Pancreas (tissue), 10 donors: ENCODE data around the gene SLC38A3. TPM values are rescaled to one million over a fixed set of nuclear protein-coding genes. Genes with fewer than 3 reads are reported as not detected.

Experiments used
- ATAC-seq, 4 donors: fragments of 200-7000 bp; cut with Tn5 transposase; one replicate each; pipeline versions ENCODE4 v1.8.0 to v1.9.1; 2020; ENCODE audit warnings: mild to moderate bottlenecking in 4 of 4, moderate library complexity in 4 of 4
- DNase-seq, 6 donors: peaks; one replicate each; pipeline ENCODE4 v3.0.0-alpha.2; 2020
- FAIRE-seq: peaks from 2 replicates; lab custom pipeline; 2012; peaks lifted over from hg19 to GRCh38; lab: Jason Lieb, UNC
- H3K27ac ChIP-seq, 4 donors: fragments of 200-600 bp; sonication (generic); 1 replicate in 3 of 4; 2 replicates in 1 of 4; pipeline versions ENCODE4 v1.5.0 to v1.8.0; 2020
- H3K27me3 ChIP-seq, 4 donors: fragments of 200-600 bp; one replicate each; pipeline ENCODE4 v1.8.0; 2021
- H3K36me3 ChIP-seq, 3 donors: fragments of 200-600 bp; sonication (generic) in 1 of 3; one replicate each; pipeline versions ENCODE4 v1.5.0 to v1.8.0; 2020 to 2021
- H3K4me1 ChIP-seq, 3 donors: fragments of 200-600 bp; one replicate each; pipeline ENCODE4 v1.8.0; 2021
- H3K4me3 ChIP-seq, 4 donors: fragments of 200-600 bp; sonication (generic) in 2 of 4; one replicate each; pipeline versions ENCODE4 v1.5.0 to v1.8.0; 2020 to 2021
- H3K9me3 ChIP-seq, 4 donors: fragments of 200-600 bp; one replicate each; pipeline ENCODE4 v1.8.0; 2021
- WGBS, 2 donors: extraction: QIAGEN DNeasy Blood & Tissue Kit; methylation state at CpG; one replicate each; pipeline ENCODE4 v1.1.7; 2013; 5-methylcytosine and 5-hydroxymethylcytosine counted together
- intact Hi-C, 3 donors: fragments of 100-400 bp; cut with DNase I; formaldehyde crosslinking; loops; one replicate each; pipeline versions ENCODE4 v1.11.1 to v1.14.2; 2022
- polyA plus RNA-seq, 2 donors: library from polyadenylated mRNA; stranded (reverse); fragments of 200-250 nt; gene quantifications; one replicate each; pipeline ENCODE4 v1.2.3, GENCODE V29; 2013
- total RNA-seq, 6 donors: library from RNA; stranded (reverse); fragmentation: NEBNext Ultra II Directional in 4 of 6; extraction: Animal tissue kit (Norgen Biotek cat#: 25700) in 4 of 6; gene quantifications; one replicate each; pipeline versions ENCODE4 v1.2.1 to v1.2.4, GENCODE V29; 2021 to 2023
- TF ChIP-seq, protein P1 (sequence below), 4 donors: fragments of 200-600 bp; sonication (generic) in 3 of 4; IDR thresholded peaks; one replicate each; pipeline versions ENCODE4 v1.5.0 to v1.8.0; 2021; ENCODE audit warnings: antibody characterized with exemption in 4 of 4
- donor health status: healthy with polysubstance abuse.
- donor health status: DM: no; HTN: no; CAD: no; lungs with moderate emphysema.
- donor health status: DM: no; HTN: no; CAD: no.
- donor health status: control.
- donor health status: control.
- donor health status: Bipolar disorder and iron deficiency.
- donor health status: DM: yes; HTN: yes; CAD: no.
- donor health status: DM: no; HTN: no; CAD: no.
- donor health status: DM: no; HTN: no; CAD: no.
- donor health status: DM: yes; HTN: yes; CAD: no.

The SLC38A3 gene
- total and polyA plus RNA-seq, 8 donors, result 21.2 to 57.9 (median 38.0) TPM

DNA sequence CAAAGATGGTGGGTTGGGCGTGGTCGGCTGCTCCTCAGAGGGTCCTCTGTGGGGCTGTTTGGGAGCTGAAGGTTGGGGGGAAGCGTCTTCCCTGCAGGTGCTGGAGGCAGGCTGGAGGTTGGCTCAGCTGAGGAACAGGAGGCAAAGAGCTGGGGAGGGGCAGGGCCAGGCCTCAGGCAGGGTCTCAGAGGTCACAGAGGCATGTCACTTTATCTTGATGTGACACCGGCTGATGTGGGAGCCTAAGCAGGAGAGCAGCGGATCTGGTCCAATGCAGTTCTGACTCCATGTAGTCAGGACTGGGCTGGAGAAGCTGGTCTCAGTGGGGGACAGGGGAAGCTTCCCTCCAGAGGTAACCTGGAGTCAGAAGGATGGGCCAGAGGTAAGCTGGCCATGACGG, 21.3 kb upstream of the SLC38A3 start:
- FAIRE-seq (no peak), ATAC-seq (no peak), DNase-seq (no peak)
- Histone ChIP-seq H3K27me3 (no peaks in the 10 kb centered on the region), H3K27ac (no peak overlapping the region), H3K9me3 (no peaks in the 10 kb centered on the region), H3K4me3 (no peak overlapping the region), H3K36me3 (no peaks in the 10 kb centered on the region), H3K4me1 (peaks cover 0 to 18% (median 4%) of the 10 kb centered on the region in 3 donors)
- WGBS, 2 donors, result 81 to 89% methylated on average over 6 of the region's 6 CpGs
- intact Hi-C loops, result loop anchor here in 1 of 3 donors (10.0 kb wide), 1 partner anchor 59 kb away; no protein-coding TSS in a partner anchor
- TF ChIP-seq, protein P1, sequence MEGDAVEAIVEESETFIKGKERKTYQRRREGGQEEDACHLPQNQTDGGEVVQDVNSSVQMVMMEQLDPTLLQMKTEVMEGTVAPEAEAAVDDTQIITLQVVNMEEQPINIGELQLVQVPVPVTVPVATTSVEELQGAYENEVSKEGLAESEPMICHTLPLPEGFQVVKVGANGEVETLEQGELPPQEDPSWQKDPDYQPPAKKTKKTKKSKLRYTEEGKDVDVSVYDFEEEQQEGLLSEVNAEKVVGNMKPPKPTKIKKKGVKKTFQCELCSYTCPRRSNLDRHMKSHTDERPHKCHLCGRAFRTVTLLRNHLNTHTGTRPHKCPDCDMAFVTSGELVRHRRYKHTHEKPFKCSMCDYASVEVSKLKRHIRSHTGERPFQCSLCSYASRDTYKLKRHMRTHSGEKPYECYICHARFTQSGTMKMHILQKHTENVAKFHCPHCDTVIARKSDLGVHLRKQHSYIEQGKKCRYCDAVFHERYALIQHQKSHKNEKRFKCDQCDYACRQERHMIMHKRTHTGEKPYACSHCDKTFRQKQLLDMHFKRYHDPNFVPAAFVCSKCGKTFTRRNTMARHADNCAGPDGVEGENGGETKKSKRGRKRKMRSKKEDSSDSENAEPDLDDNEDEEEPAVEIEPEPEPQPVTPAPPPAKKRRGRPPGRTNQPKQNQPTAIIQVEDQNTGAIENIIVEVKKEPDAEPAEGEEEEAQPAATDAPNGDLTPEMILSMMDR (IDR thresholded peaks at IDR 0.05), result no peak

DNA sequence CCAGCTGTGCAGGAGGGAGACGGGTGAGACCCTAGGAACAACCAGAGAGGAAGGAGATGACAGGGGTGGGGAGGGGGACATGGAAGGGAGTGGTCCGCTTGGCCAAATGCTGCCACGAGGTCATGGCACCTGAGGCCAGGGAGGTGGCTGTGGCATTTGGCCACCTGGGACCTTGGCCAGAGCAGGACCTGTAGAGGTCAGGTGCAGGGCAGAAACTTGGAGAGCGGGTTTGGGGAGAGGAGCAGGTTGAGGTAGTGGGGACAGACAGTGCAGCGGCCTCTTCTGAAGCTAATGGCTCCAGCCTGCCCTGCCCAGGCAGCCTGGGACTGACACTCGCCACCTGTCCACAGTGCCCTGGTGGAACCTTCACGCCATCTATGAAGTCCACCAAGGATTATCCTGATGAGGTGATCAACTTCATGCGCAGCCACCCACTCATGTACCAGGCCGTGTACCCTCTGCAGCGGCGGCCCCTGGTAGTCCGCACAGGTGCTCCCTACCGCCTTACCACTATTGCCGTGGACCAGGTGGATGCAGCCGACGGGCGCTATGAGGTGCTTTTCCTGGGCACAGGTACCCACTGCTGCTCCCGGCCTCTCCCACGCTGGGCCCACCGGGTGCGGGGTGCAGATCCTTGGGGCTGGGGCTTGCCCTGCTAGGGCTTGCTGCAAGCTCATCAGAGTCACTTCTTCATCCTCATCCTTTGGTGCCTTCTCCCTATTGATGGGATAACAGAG, 20.7 kb upstream of the SLC38A3 start:
- H3K36me3 ChIP-seq, result no peaks in the 10 kb centered on the region
- 88 to 90% methylated on average over 20 to 21 of the region's 21 CpGs for WGBS, 2 donors
- peak in 1 of 6 donors; percentile 52 for DNase-seq
- H3K9me3 ChIP-seq, result no peaks in the 10 kb centered on the region
- no peak overlapping the region for H3K4me3 ChIP-seq
- no peak for ATAC-seq
- intact Hi-C loops, result loop anchor here in 1 of 3 donors (10.0 kb wide), 1 partner anchor 60 kb away; no protein-coding TSS in a partner anchor
- TF ChIP-seq, protein P1 (IDR thresholded peaks at IDR 0.05), result no peak
- H3K4me1 ChIP-seq, result peaks cover 0 to 12% (median 4%) of the 10 kb centered on the region in 3 donors
- FAIRE-seq, result no peak
- no peak overlapping the region for H3K27ac ChIP-seq
- no peaks in the 10 kb centered on the region for H3K27me3 ChIP-seq

DNA sequence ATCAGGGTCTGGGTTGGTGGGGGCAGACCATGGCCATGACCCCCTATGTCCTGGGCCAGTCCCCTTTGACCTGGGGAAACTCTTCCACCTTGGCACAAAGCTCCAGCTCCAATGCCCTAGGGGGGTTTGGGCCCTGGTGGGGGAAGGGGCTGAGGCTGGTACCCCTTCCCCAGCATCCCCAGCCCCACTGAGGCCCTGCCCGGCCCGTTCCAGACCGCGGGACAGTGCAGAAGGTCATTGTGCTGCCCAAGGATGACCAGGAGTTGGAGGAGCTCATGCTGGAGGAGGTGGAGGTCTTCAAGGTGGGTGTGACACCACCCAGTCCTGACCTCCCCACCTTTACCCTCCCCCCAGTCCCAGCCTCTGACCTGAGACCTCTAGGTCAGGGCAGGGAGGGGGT, 19.8 kb upstream of the SLC38A3 start:
- ATAC-seq (no peak), FAIRE-seq (no peak), DNase-seq (no peak)
- Histone ChIP-seq H3K36me3 (no peaks in the 10 kb centered on the region), H3K9me3 (no peaks in the 10 kb centered on the region), H3K27ac (no peak overlapping the region), H3K4me3 (no peak overlapping the region), H3K27me3 (no peaks in the 10 kb centered on the region), H3K4me1 (peaks cover 0 to 4% (median 0%) of the 10 kb centered on the region in 3 donors)
- TF ChIP-seq, protein P1 (IDR thresholded peaks at IDR 0.05), result no peak
- intact Hi-C loops, result loop anchor here in 2 of 3 donors (5.0 to 10.0 kb wide), 2 partner anchors 60 to 63 kb away; no protein-coding TSS in a partner anchor
- WGBS, 2 donors, result 87 to 93% methylated on average over 4 of the region's 4 CpGs

DNA sequence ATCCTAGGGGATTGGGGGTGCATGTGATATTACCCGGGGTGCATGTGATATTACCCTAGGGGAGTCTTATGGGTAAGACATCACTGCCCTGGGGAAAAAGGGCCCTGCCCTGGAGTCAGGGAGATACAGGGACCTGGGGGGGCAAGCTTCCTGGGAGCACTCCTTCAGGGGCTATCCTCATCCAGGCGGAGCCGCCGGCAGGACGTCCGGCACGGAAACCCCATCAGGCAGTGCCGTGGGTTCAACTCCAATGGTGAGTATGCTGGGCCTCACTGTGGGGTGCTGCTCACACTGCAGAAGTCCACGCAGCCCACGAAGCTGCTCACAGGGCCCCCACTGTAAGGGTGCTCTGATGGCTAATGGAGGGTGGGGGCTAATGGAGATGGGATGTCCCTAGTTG, 19.0 kb upstream of the SLC38A3 start:
- H3K4me3 ChIP-seq, result no peak overlapping the region
- H3K36me3 ChIP-seq, result no peaks in the 10 kb centered on the region
- intact Hi-C loops, result loop anchor here in 2 of 3 donors (5.0 to 10.0 kb wide), 2 partner anchors 61 to 64 kb away; no protein-coding TSS in a partner anchor
- H3K9me3 ChIP-seq, result no peaks in the 10 kb centered on the region
- ATAC-seq, result no peak
- TF ChIP-seq, protein P1 (IDR thresholded peaks at IDR 0.05), result no peak
- 93 to 100% methylated on average over 10 of the region's 10 CpGs for WGBS, 2 donors
- H3K27ac ChIP-seq, result no peak overlapping the region
- no peaks in the 10 kb centered on the region for H3K27me3 ChIP-seq
- no peak for FAIRE-seq
- no peaks in the 10 kb centered on the region for H3K4me1 ChIP-seq
- DNase-seq, result peak in 1 of 6 donors; percentile 38

DNA sequence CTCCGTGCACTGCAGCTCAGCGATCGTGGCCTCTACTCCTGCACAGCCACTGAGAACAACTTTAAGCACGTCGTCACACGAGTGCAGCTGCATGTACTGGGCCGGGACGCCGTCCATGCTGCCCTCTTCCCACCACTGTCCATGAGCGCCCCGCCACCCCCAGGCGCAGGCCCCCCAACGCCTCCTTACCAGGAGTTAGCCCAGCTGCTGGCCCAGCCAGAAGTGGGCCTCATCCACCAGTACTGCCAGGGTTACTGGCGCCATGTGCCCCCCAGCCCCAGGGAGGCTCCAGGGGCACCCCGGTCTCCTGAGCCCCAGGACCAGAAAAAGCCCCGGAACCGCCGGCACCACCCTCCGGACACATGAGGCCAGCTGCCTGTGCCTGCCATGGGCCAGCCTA, 17.3 kb upstream of the SLC38A3 start:
- WGBS, 2 donors, result 91 to 95% methylated on average over 19 of the region's 19 CpGs
- TF ChIP-seq, protein P1 (IDR thresholded peaks at IDR 0.05), result no peak

More for the DNA sequence above, 17.3 kb upstream of the SLC38A3 start:
- Histone ChIP-seq H3K9me3 (no peaks in the 10 kb centered on the region), H3K36me3 (no peaks in the 10 kb centered on the region), H3K4me3 (no peak overlapping the region), H3K27ac (no peak overlapping the region), H3K27me3 (no peaks in the 10 kb centered on the region), H3K4me1 (no peaks in the 10 kb centered on the region)
- ATAC-seq (no peak), FAIRE-seq (no peak), DNase-seq (peak in 1 of 6 donors; percentile 65)
- intact Hi-C loops, result loop anchor here (2.0 to 10.0 kb wide), 3 partner anchors 63 to 67 kb away; no protein-coding TSS in a partner anchor
